Activated CD4-positive, alpha-beta T cell treated with anti-CD3 and anti-CD28 coated beads, Interleukin-2, amount 50 U/mL, for 24 hours (primary cell): Measurements from ENCODE around the gene FLOT1.
A peak's percentile ranks its signal among the peaks of the same experiment; 100 is the strongest.

Source experiments
- DNase-seq, 2 donors: peaks; one replicate each; pipeline ENCODE4 v3.0.0-alpha.2; 2020; ENCODE audit warnings: low read depth in 1 of 2, low spot score in 1 of 2

Gene FLOT1

GRCh38 chr6:30742316-30743098 is at the start of gene FLOT1:
TSS of gene FLOT1 (minus strand) at chr6:30742687. CDS start at chr6:30742189, 498 bp downstream.
- peak; percentile 85 to 92 for DNase-seq

- DNase-seq = no peak
Measured at GRCh38 chr6:30790724-30791383, 48.4 kb upstream of the FLOT1 start.

- DNase-seq = no peak
Measured at GRCh38 chr6:30789606-30790005, 47.1 kb upstream of the FLOT1 start.

GRCh38 chr6:30787954-30788353 is 45.5 kb upstream of the FLOT1 start:
- no peak for DNase-seq

GRCh38 chr6:30782425-30783014 is 40.0 kb upstream of the FLOT1 start:
- no peak for DNase-seq

- no peak for DNase-seq
Measured at GRCh38 chr6:30781743-30782424, 39.4 kb upstream of the FLOT1 start.

GRCh38 chr6:30781395-30781742 is 38.9 kb upstream of the FLOT1 start:
- DNase-seq = no peak

- no peak for DNase-seq
Measured at GRCh38 chr6:30780642-30780920, 38.1 kb upstream of the FLOT1 start.

- no peak for DNase-seq
Measured at GRCh38 chr6:30779850-30780641, 37.6 kb upstream of the FLOT1 start.

GRCh38 chr6:30778001-30778635 is 35.6 kb upstream of the FLOT1 start:
- DNase-seq = no peak

- no peak for DNase-seq
Measured at GRCh38 chr6:30777155-30777485, 34.6 kb upstream of the FLOT1 start.

- no peak for DNase-seq
Measured at GRCh38 chr6:30776390-30777154, 34.1 kb upstream of the FLOT1 start.

- DNase-seq = no peak
Measured at GRCh38 chr6:30775104-30775503, 32.6 kb upstream of the FLOT1 start.

GRCh38 chr6:30774701-30775100 is 32.2 kb upstream of the FLOT1 start:
- no peak for DNase-seq

- no peak for DNase-seq
Measured at GRCh38 chr6:30770592-30770991, 28.1 kb upstream of the FLOT1 start.

- no peak for DNase-seq
Measured at GRCh38 chr6:30769853-30770524, 27.5 kb upstream of the FLOT1 start.

GRCh38 chr6:30769088-30769852 is 26.8 kb upstream of the FLOT1 start:
- DNase-seq = peak; percentile 57 to 83

- no peak for DNase-seq
Measured at GRCh38 chr6:30768634-30769087, 26.2 kb upstream of the FLOT1 start.

- no peak for DNase-seq
Measured at GRCh38 chr6:30767944-30768301, 25.4 kb upstream of the FLOT1 start.
